Heart right ventricle (tissue), 16 donors: ENCODE data around the gene RNF213. TPM values are rescaled to one million over a fixed set of nuclear protein-coding genes. Genes with fewer than 3 reads are reported as not detected.

Source experiments
- ATAC-seq, 8 donors: fragments of 200-7000 bp; cut with Tn5 transposase; one replicate each; pipeline ENCODE4 v1.9.1; 2020; ENCODE audit warnings: mild to moderate bottlenecking in 8 of 8, moderate library complexity in 8 of 8, moderate number of reproducible peaks in 1 of 8
- DNase-seq, 2 donors: peaks; one replicate each; pipeline ENCODE4 v3.0.0-alpha.2; 2020
- H3K27ac ChIP-seq, 10 donors: fragments of 200-600 bp; sonication (generic) in 2 of 10; one replicate each; pipeline versions ENCODE4 v1.5.0 to v1.8.0; 2020 to 2022; ENCODE audit warnings: mild to moderate bottlenecking in 3 of 10
- H3K27me3 ChIP-seq, 7 donors: fragments of 200-600 bp; one replicate each; pipeline ENCODE4 v1.8.0; 2021 to 2022; ENCODE audit warnings: mild to moderate bottlenecking in 2 of 7
- H3K36me3 ChIP-seq, 9 donors: fragments of 200-600 bp; sonication (generic) in 1 of 9; one replicate each; pipeline versions ENCODE4 v1.5.0 to v1.8.0; 2020 to 2022; ENCODE audit warnings: mild to moderate bottlenecking in 2 of 9
- H3K4me1 ChIP-seq, 9 donors: fragments of 200-600 bp; sonication (generic) in 1 of 9; one replicate each; pipeline versions ENCODE4 v1.5.0 to v1.8.0; 2020 to 2022; ENCODE audit warnings: mild to moderate bottlenecking in 4 of 9
- H3K4me3 ChIP-seq, 10 donors: fragments of 200-600 bp; sonication (generic) in 2 of 10; one replicate each; pipeline versions ENCODE4 v1.5.0 to v1.8.0; 2020 to 2022; ENCODE audit warnings: mild to moderate bottlenecking in 7 of 10, moderate library complexity in 2 of 10
- H3K9me3 ChIP-seq, 11 donors: fragments of 200-600 bp in 10 of 11; sonication (generic) in 2 of 11; one replicate each; pipeline versions ENCODE4 v1.5.0 to v1.8.0; 2013 to 2022; ENCODE audit warnings: mild to moderate bottlenecking in 2 of 11, control low read depth in 1 of 11, moderate library complexity in 1 of 11
- CTCF ChIP-seq, 9 donors: fragments of 200-600 bp; sonication (generic) in 2 of 9; IDR thresholded peaks; one replicate each; pipeline versions ENCODE4 v1.5.0 to v1.8.0; 2021 to 2022; ENCODE audit warnings: antibody characterized with exemption in 9 of 9, mild to moderate bottlenecking in 5 of 9, moderate library complexity in 1 of 9
- WGBS, 2 donors: extraction: QIAGEN DNeasy Blood & Tissue Kit; methylation state at CpG; one replicate each; pipeline ENCODE4 v1.1.7; 2013; ENCODE audit warnings: inconsistent platforms in 1 of 2; 5-methylcytosine and 5-hydroxymethylcytosine counted together
- intact Hi-C, 10 donors: fragments of 100-400 bp; cut with DNase I; formaldehyde crosslinking; loops; one replicate each; pipeline versions ENCODE4 v1.11.1 to v1.14.2; 2022
- polyA plus RNA-seq, 2 donors: library from polyadenylated mRNA; stranded (reverse); fragments of 200-250 nt; gene quantifications; one replicate each; pipeline ENCODE4 v1.2.3, GENCODE V29; 2013
- total RNA-seq, 10 donors: library from RNA; stranded (reverse); fragmentation: NEBNext Ultra II Directional in 3 of 10; extraction: Animal tissue kit (Norgen Biotek cat#: 25700) in 3 of 10; gene quantifications; one replicate each; pipeline versions ENCODE4 v1.2.1 to v1.2.4, GENCODE V29; 2021 to 2023
- donor health status: Arrhythmogenic right ventricular cardiomyopathy.
- donor health status: ischemic (EF 13 %, LVEDD 7.1; RV severe dilation, severe dysfunction).
- donor health status: healthy with polysubstance abuse.
- donor health status: DM: no; HTN: yes; CAD: no.
- donor health status: DM: no; HTN: no; CAD: no.
- donor health status: ischemic (EF 25% LVEDD 6.9; RV normal size, moderate dysfunction).
- donor health status: ischemic (EF 25% LVEDD 5.7; RV mildly dilated, moderate dysfunction).
- donor health status: healthy.
- donor health status: DM: yes; HTN: yes; CAD: no.
- donor health status: Ischemic cardiomyopathy.
- donor health status: ischemic (EF 35%, LVEDD 5.7; RV mildly dilated, moderate dysfunction).
- donor health status: nonischemic (EF 11% LVEDD 7.7; RV severe dilation, severe dysfunction).
- donor health status: DM: yes; HTN: yes; CAD: no.
- donor health status: PGD.
- donor health status: ischemic (EF 29% LVEDD 5.4; RV normal size, mild dysfunction).
- donor health status: nonischemic (EF 23%, LVEDD 6.1; RV moderate dilation, normal function).

RNF213 gene
- total and polyA plus RNA-seq, 12 donors: 13.1 to 97.0 (median 31.7) TPM

- H3K4me1 ChIP-seq: peaks cover 0 to 20% (median 0%) of the 10 kb centered on the region in 9 donors
- H3K27me3 ChIP-seq: no peaks in the 10 kb centered on the region
- ATAC-seq (no peak), DNase-seq (no peak)
- H3K27ac ChIP-seq: peak overlapping the region in 1 of 10 donors; percentile 40
- intact Hi-C loops: loop anchor here in 1 of 10 donors (10.0 kb wide), 1 partner anchor 51 kb away; the partner anchor contains the start of gene RNF213
- WGBS, 2 donors: 97 to 98% methylated on average over 17 of the region's 17 CpGs
- no peak overlapping the region for H3K4me3 ChIP-seq
- H3K36me3 ChIP-seq: peaks cover 0 to 97% (median 33%) of the 10 kb centered on the region in 9 donors
- no peaks in the 10 kb centered on the region for H3K9me3 ChIP-seq
- no peak for TF ChIP-seq CTCF (IDR thresholded peaks at IDR 0.05)
Measured at GRCh38 chr17:80213643-80213975, 47.0 kb upstream of the RNF213 start.

GRCh38 chr17:80214012-80214877, 46.4 kb upstream of the RNF213 start:
- no peak for DNase-seq
- Histone ChIP-seq H3K4me1 (peaks cover 0 to 26% (median 3%) of the 10 kb centered on the region in 9 donors), H3K27ac (no peak overlapping the region), H3K4me3 (no peak overlapping the region), H3K9me3 (no peaks in the 10 kb centered on the region), H3K36me3 (peaks cover 0 to 91% (median 33%) of the 10 kb centered on the region in 9 donors), H3K27me3 (no peaks in the 10 kb centered on the region)
- WGBS, 2 donors: 94% methylated on average over 48 of the region's 48 CpGs
- intact Hi-C loops: loop anchor here in 1 of 10 donors (10.0 kb wide), 1 partner anchor 51 kb away; the partner anchor contains the start of gene RNF213
- ATAC-seq: no peak
- no peak for TF ChIP-seq CTCF (IDR thresholded peaks at IDR 0.05)

GRCh38 chr17:80214878-80215210, 45.8 kb upstream of the RNF213 start:
- ATAC-seq (no peak), DNase-seq (no peak)
- Histone ChIP-seq H3K9me3 (no peaks in the 10 kb centered on the region), H3K4me1 (peaks cover 0 to 32% (median 9%) of the 10 kb centered on the region in 9 donors), H3K27ac (no peak overlapping the region), H3K27me3 (no peaks in the 10 kb centered on the region), H3K4me3 (no peak overlapping the region), H3K36me3 (peaks cover 0 to 85% (median 33%) of the 10 kb centered on the region in 9 donors)
- WGBS, 2 donors: 92 to 94% methylated on average over 17 of the region's 17 CpGs
- intact Hi-C loops: loop anchor here in 1 of 10 donors (5.0 to 10.0 kb wide), 2 partner anchors 50 to 68 kb away; partner anchors contain the start of genes EIF4A3 and RNF213
- TF ChIP-seq CTCF (IDR thresholded peaks at IDR 0.05): no peak

- Histone ChIP-seq H3K4me3 (no peak overlapping the region), H3K9me3 (no peaks in the 10 kb centered on the region), H3K27me3 (peaks cover 0 to 9% (median 0%) of the 10 kb centered on the region in 7 donors), H3K36me3 (peaks cover 0 to 65% (median 20%) of the 10 kb centered on the region in 9 donors), H3K27ac (no peak overlapping the region), H3K4me1 (peaks cover 6 to 42% (median 19%) of the 10 kb centered on the region in 9 donors)
- TF ChIP-seq CTCF (IDR thresholded peaks at IDR 0.05): no peak
- 97 to 98% methylated on average over 35 to 40 of the region's 40 CpGs for WGBS, 2 donors
- no peak for ATAC-seq
- no peak for DNase-seq
- intact Hi-C loops: loop anchor here in 1 of 10 donors (5.0 to 10.0 kb wide), 2 partner anchors 48 to 69 kb away; partner anchors contain the start of genes EIF4A3 and RNF213
Measured at GRCh38 chr17:80216473-80217456, 43.9 kb upstream of the RNF213 start.
